Esophagus muscularis mucosa (tissue), 4 donors: ENCODE results near the gene RANBP6. TPM values are rescaled to one million over a fixed set of nuclear protein-coding genes. Genes with fewer than 3 reads are reported as not detected.

ENCODE experiments used
- DNase-seq: peaks from one replicate; pipeline ENCODE4 v3.0.0-alpha.2; 2017; ENCODE audit errors: extremely low spot score
- H3K27ac ChIP-seq, 4 donors: fragments of 200-600 bp; sonication (generic); replicated peaks in 1 of 4; 1 replicate in 3 of 4; 2 replicates in 1 of 4; pipeline ENCODE4 v1.5.1; 2016 to 2019; ENCODE audit warnings: mild to moderate bottlenecking in 1 of 4
- H3K27me3 ChIP-seq, 4 donors: fragments of 200-600 bp; sonication (generic); one replicate each; pipeline versions ENCODE4 v1.5.1 to v1.6.0; 2016 to 2019
- H3K36me3 ChIP-seq, 4 donors: fragments of 200-600 bp; sonication (generic); one replicate each; pipeline ENCODE4 v1.5.1; 2016 to 2019
- H3K4me1 ChIP-seq, 4 donors: fragments of 200-600 bp; sonication (generic); one replicate each; pipeline ENCODE4 v1.5.1; 2016 to 2019
- H3K4me3 ChIP-seq, 4 donors: fragments of 200-600 bp; sonication (generic); 1 replicate in 2 of 4; 2 replicates in 2 of 4; pipeline ENCODE4 v1.5.1; 2016 to 2019; ENCODE audit warnings: mild to moderate bottlenecking in 4 of 4, moderate library complexity in 1 of 4
- H3K9me3 ChIP-seq, 4 donors: fragments of 200-600 bp; sonication (generic); 1 replicate in 3 of 4; 2 replicates in 1 of 4; pipeline ENCODE4 v1.5.1; 2016 to 2019
- EP300 ChIP-seq: sonication (generic); formaldehyde crosslinking; IDR thresholded peaks from one replicate; pipeline ENCODE4 v1.6.1; 2017; ENCODE audit warnings: antibody characterized with exemption
- POLR2A ChIP-seq: fragments of 450-650 bp; IDR thresholded peaks from one replicate; pipeline ENCODE4 v1.6.1; 2017; ENCODE audit warnings: antibody characterized with exemption, moderate library complexity, mild to moderate bottlenecking, low read depth
- POLR2AphosphoS5 ChIP-seq, 2 donors: sonication (generic); formaldehyde crosslinking; IDR thresholded peaks; one replicate each; pipeline ENCODE4 v1.6.1; 2017; ENCODE audit warnings: antibody characterized with exemption in 2 of 2
- WGBS: methylation state at CpG from one replicate; pipeline ENCODE4 v1.1.5; 2018; 5-methylcytosine and 5-hydroxymethylcytosine counted together
- intact Hi-C: fragments of 100-400 bp; cut with DNase I; formaldehyde crosslinking; loops from one replicate; pipeline ENCODE4 v1.15.1; 2023
- total RNA-seq, 4 donors: library from RNA; depleted of rRNA; stranded (reverse); fragments of >200 nt; gene quantifications; one replicate each; pipeline versions ENCODE4 v1.1.0 to v1.2.1, GENCODE V29; 2016
- TF ChIP-seq, protein P1 (sequence below), 3 experiments: fragments of 200-600 bp in 2 of 3; fragments of 450-650 bp in 1 of 3; sonication (generic) in 2 of 3; IDR thresholded peaks; one replicate each; pipeline ENCODE4 v1.5.1; 2017 to 2019; ENCODE audit warnings: antibody characterized with exemption in 3 of 3, mild to moderate bottlenecking in 2 of 3, moderate library complexity in 1 of 3

Gene RANBP6
- total RNA-seq, 4 donors from 2014 or later: 10.0 to 13.9 (median 12.1) TPM

GRCh38 chr9:5994493-5994892 lies 20.9 kb downstream of the RANBP6 start:
- no peak for DNase-seq
- Histone ChIP-seq H3K4me1 (peaks cover 23 to 44% (median 29%) of the 10 kb centered on the region in 4 donors), H3K27ac (no peak overlapping the region), H3K27me3 (no peaks in the 10 kb centered on the region), H3K4me3 (no peak overlapping the region), H3K36me3 (no peaks in the 10 kb centered on the region), H3K9me3 (no peaks in the 10 kb centered on the region)
- intact Hi-C loops: no loop called here
- WGBS: 93% methylated on average over 1 of the region's 1 CpG
- TF ChIP-seq POLR2AphosphoS5 (IDR thresholded peaks at IDR 0.05) (no peak), EP300 (no peak), POLR2A (no peak)
- TF ChIP-seq, protein P1, sequence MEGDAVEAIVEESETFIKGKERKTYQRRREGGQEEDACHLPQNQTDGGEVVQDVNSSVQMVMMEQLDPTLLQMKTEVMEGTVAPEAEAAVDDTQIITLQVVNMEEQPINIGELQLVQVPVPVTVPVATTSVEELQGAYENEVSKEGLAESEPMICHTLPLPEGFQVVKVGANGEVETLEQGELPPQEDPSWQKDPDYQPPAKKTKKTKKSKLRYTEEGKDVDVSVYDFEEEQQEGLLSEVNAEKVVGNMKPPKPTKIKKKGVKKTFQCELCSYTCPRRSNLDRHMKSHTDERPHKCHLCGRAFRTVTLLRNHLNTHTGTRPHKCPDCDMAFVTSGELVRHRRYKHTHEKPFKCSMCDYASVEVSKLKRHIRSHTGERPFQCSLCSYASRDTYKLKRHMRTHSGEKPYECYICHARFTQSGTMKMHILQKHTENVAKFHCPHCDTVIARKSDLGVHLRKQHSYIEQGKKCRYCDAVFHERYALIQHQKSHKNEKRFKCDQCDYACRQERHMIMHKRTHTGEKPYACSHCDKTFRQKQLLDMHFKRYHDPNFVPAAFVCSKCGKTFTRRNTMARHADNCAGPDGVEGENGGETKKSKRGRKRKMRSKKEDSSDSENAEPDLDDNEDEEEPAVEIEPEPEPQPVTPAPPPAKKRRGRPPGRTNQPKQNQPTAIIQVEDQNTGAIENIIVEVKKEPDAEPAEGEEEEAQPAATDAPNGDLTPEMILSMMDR (IDR thresholded peaks at IDR 0.05): no peak

DNA sequence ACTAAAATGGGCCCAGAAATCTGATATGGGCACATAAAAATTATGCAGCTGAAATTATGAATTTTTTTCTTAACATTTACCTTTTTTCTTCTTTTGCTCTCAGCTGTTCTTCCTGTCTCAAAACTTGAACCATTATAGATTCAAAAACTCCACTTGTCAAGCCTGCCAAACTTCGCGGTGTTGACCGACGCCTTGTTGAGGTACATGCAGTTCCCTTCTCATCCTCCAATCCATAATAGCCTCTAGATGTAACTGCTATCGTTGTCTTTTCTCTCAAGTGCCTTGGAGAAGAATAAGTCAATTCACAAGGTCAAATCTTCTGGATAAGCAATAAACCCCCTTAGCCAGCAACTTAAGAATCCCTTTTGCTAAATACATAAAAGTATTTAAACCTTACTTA lies 27.2 kb downstream of the RANBP6 start:
- no peaks in the 10 kb centered on the region for H3K9me3 ChIP-seq
- no peak for DNase-seq
- H3K4me1 ChIP-seq: peaks cover 0 to 8% (median 0%) of the 10 kb centered on the region in 4 donors
- H3K27me3 ChIP-seq: no peaks in the 10 kb centered on the region
- no peak overlapping the region for H3K27ac ChIP-seq
- no peak for TF ChIP-seq EP300
- no peak for TF ChIP-seq POLR2A
- no peak for TF ChIP-seq POLR2AphosphoS5 (IDR thresholded peaks at IDR 0.05)
- TF ChIP-seq, protein P1 (IDR thresholded peaks at IDR 0.05): no peak
- peaks cover 6 to 23% (median 13%) of the 10 kb centered on the region in 4 donors for H3K36me3 ChIP-seq
- intact Hi-C loops: no loop called here
- WGBS: 95% methylated on average over 5 of the region's 5 CpGs
- H3K4me3 ChIP-seq: no peak overlapping the region

GRCh38 chr9:5983042-5983441 lies 32.4 kb downstream of the RANBP6 start:
- no peaks in the 10 kb centered on the region for H3K27me3 ChIP-seq
- TF ChIP-seq POLR2AphosphoS5 (IDR thresholded peaks at IDR 0.05): no peak
- no peak for TF ChIP-seq EP300
- TF ChIP-seq, protein P1 (IDR thresholded peaks at IDR 0.05): no peak
- TF ChIP-seq POLR2A: no peak
- no peak for DNase-seq
- WGBS: 71% methylated on average over 2 of the region's 2 CpGs
- H3K9me3 ChIP-seq: no peaks in the 10 kb centered on the region
- peaks cover 0 to 8% (median 1%) of the 10 kb centered on the region in 4 donors for H3K4me1 ChIP-seq
- intact Hi-C loops: no loop called here
- H3K36me3 ChIP-seq: peaks cover 6 to 26% (median 15%) of the 10 kb centered on the region in 4 donors
- H3K27ac ChIP-seq: no peak overlapping the region
- H3K4me3 ChIP-seq: no peak overlapping the region

DNA sequence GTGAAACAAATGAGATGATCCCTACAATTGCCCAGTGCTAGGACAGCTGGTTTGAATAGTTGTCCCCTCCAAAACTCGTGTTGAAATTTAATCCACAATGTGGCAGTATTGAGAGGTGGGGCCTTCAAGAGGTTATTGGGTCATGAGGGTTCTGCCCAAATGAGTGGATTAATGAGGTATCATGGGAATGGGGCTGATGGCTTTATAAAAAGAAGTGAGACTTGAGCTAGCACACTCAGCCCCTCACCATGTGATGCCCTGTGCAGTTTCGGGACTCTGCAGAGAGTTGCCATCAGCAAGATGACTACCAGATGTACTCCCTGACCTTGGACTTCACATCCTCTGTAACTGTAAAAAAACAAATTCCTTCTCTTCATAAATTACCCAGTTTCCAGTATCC lies 33.1 kb downstream of the RANBP6 start:
- no peak overlapping the region for H3K27ac ChIP-seq
- no peaks in the 10 kb centered on the region for H3K27me3 ChIP-seq
- TF ChIP-seq POLR2AphosphoS5 (IDR thresholded peaks at IDR 0.05): no peak
- TF ChIP-seq EP300: no peak
- no peak for TF ChIP-seq POLR2A
- TF ChIP-seq, protein P1 (IDR thresholded peaks at IDR 0.05): no peak
- no peak for DNase-seq
- intact Hi-C loops: no loop called here
- no peak overlapping the region for H3K4me3 ChIP-seq
- 63% methylated on average over 2 of the region's 2 CpGs for WGBS
- H3K4me1 ChIP-seq: peaks cover under 1 to 9% (median 4%) of the 10 kb centered on the region in 4 donors
- peaks cover 6 to 20% (median 13%) of the 10 kb centered on the region in 4 donors for H3K36me3 ChIP-seq
- H3K9me3 ChIP-seq: no peaks in the 10 kb centered on the region

GRCh38 chr9:5978523-5978922 lies 36.9 kb downstream of the RANBP6 start:
- H3K27ac ChIP-seq: no peak overlapping the region
- 30% methylated on average over 1 of the region's 1 CpG for WGBS
- intact Hi-C loops: no loop called here
- DNase-seq: no peak
- peaks cover 9 to 19% (median 14%) of the 10 kb centered on the region in 4 donors for H3K4me1 ChIP-seq
- no peak overlapping the region for H3K4me3 ChIP-seq
- peaks cover 0 to 16% (median 7%) of the 10 kb centered on the region in 4 donors for H3K36me3 ChIP-seq
- no peaks in the 10 kb centered on the region for H3K9me3 ChIP-seq
- TF ChIP-seq EP300 (no peak), POLR2AphosphoS5 (IDR thresholded peaks at IDR 0.05) (no peak), POLR2A (no peak)
- TF ChIP-seq, protein P1 (IDR thresholded peaks at IDR 0.05): no peak
- no peaks in the 10 kb centered on the region for H3K27me3 ChIP-seq
